Mesenchymal stem cell (in vitro differentiated cells and primary cell): ENCODE measurements around the gene KRT13.

Experiments
- DNase-seq: peaks from one replicate; pipeline ENCODE4 v3.0.0-alpha.2; 2013
- H2AFZ ChIP-seq: one replicate; pipeline ENCODE4 v1.6.1; 2013; ENCODE audit warnings: low read depth, mild to moderate bottlenecking, control low read depth, inconsistent platforms, low read length, moderate library complexity
- H2AK5ac ChIP-seq: 2 replicates; pipeline ENCODE4 v1.6.1; 2013; ENCODE audit warnings: low read length, moderate library complexity, mild to moderate bottlenecking, inconsistent platforms; ENCODE audit not compliant: severe bottlenecking
- H2BK120ac ChIP-seq: one replicate; pipeline ENCODE4 v1.6.1; 2013; ENCODE audit warnings: low read depth, mild to moderate bottlenecking, inconsistent platforms, low read length, moderate library complexity
- H2BK12ac ChIP-seq, 2 experiments: one replicate each; pipeline ENCODE4 v1.6.1; 2013; ENCODE audit warnings: inconsistent platforms in 2 of 2, low read length in 2 of 2, mild to moderate bottlenecking in 2 of 2, moderate library complexity in 2 of 2, control low read depth in 1 of 2
- H2BK15ac ChIP-seq: one replicate; pipeline ENCODE4 v1.6.1; 2013; ENCODE audit warnings: mild to moderate bottlenecking, low read depth, inconsistent platforms; ENCODE audit not compliant: poor library complexity, severe bottlenecking
- H2BK5ac ChIP-seq: 2 replicates; pipeline ENCODE4 v1.6.1; 2013; ENCODE audit warnings: low read depth, mild to moderate bottlenecking, low read length, control low read depth, inconsistent platforms; ENCODE audit not compliant: poor library complexity, severe bottlenecking
- H3K14ac ChIP-seq, 2 experiments: one replicate each; pipeline ENCODE4 v1.6.1; 2013; ENCODE audit warnings: inconsistent platforms in 2 of 2, low read length in 2 of 2, control low read depth in 1 of 2, mild to moderate bottlenecking in 1 of 2, moderate library complexity in 1 of 2
- H3K18ac ChIP-seq, 2 experiments: one replicate each; pipeline ENCODE4 v1.6.1; 2013; ENCODE audit warnings: inconsistent platforms in 2 of 2, low read length in 2 of 2, control low read depth in 1 of 2, low read depth in 1 of 2, mild to moderate bottlenecking in 1 of 2
- H3K23ac ChIP-seq, 2 experiments: one replicate each; pipeline ENCODE4 v1.6.1; 2013; ENCODE audit warnings: inconsistent platforms in 2 of 2, low read length in 2 of 2, mild to moderate bottlenecking in 2 of 2, moderate library complexity in 2 of 2, control low read depth in 1 of 2
- H3K27ac ChIP-seq: 2 replicates; pipeline ENCODE4 v1.5.1; 2013; ENCODE audit warnings: mild to moderate bottlenecking, moderate library complexity, low read length, control low read depth, inconsistent platforms; ENCODE audit not compliant: poor library complexity, severe bottlenecking
- H3K27me3 ChIP-seq, 2 experiments: 2 replicates each; pipeline versions ENCODE4 v1.6.1 to v1.7.0; 2013; ENCODE audit warnings: low read length in 2 of 2, mild to moderate bottlenecking in 2 of 2, moderate library complexity in 2 of 2, control low read depth in 1 of 2, inconsistent platforms in 1 of 2; ENCODE audit not compliant: control insufficient read depth in 1 of 2, insufficient read depth in 1 of 2
- H3K36me3 ChIP-seq, 2 experiments: 2 replicates each; pipeline versions ENCODE4 v1.6.1 to v1.7.0; 2013; ENCODE audit warnings: low read length in 2 of 2, control low read depth in 1 of 2, inconsistent platforms in 1 of 2, low read depth in 1 of 2, mild to moderate bottlenecking in 1 of 2; ENCODE audit not compliant: insufficient read depth in 2 of 2, control insufficient read depth in 1 of 2
- H3K4ac ChIP-seq, 2 experiments: one replicate each; pipeline ENCODE4 v1.6.1; 2013; ENCODE audit warnings: inconsistent platforms in 2 of 2, low read length in 2 of 2, mild to moderate bottlenecking in 2 of 2, moderate library complexity in 2 of 2, control low read depth in 1 of 2, low read depth in 1 of 2
- H3K4me1 ChIP-seq: 2 replicates; pipeline ENCODE4 v1.6.1; 2013; ENCODE audit warnings: low read depth, low read length, control low read depth; ENCODE audit not compliant: control insufficient read depth, insufficient read depth
- H3K4me2 ChIP-seq: 2 replicates; pipeline ENCODE4 v1.6.1; 2013; ENCODE audit warnings: low read length, mild to moderate bottlenecking, inconsistent platforms; ENCODE audit not compliant: poor library complexity, severe bottlenecking
- H3K4me3 ChIP-seq, 2 experiments: 2 replicates each; pipeline versions ENCODE4 v1.5.1 to v1.7.0; 2013; ENCODE audit warnings: low read length in 2 of 2, mild to moderate bottlenecking in 2 of 2, control low read depth in 1 of 2, low read depth in 1 of 2; ENCODE audit not compliant: insufficient read depth in 1 of 2
- H3K79me1 ChIP-seq: replicated peaks from 2 replicates; pipeline ENCODE4 v1.6.1; 2013; ENCODE audit warnings: mild to moderate bottlenecking, control low read depth, low read length, inconsistent platforms; ENCODE audit not compliant: poor library complexity, severe bottlenecking
- H3K9ac ChIP-seq: 2 replicates; pipeline ENCODE4 v1.7.0; 2013; ENCODE audit warnings: mild to moderate bottlenecking, low read length, moderate library complexity
- H3K9me3 ChIP-seq: 2 replicates; pipeline ENCODE4 v1.7.0; 2013; ENCODE audit warnings: mild to moderate bottlenecking, low read length; ENCODE audit not compliant: control insufficient read depth
- H4K8ac ChIP-seq: one replicate; pipeline ENCODE4 v1.6.1; 2013; ENCODE audit warnings: inconsistent platforms, mild to moderate bottlenecking, low read length, moderate library complexity
- H4K91ac ChIP-seq: one replicate; pipeline ENCODE4 v1.6.1; 2013; ENCODE audit warnings: mild to moderate bottlenecking, low read length, inconsistent platforms
- WGBS: methylation state at CpG from one replicate; pipeline ENCODE4 v1.1.7; 2013; ENCODE audit warnings: mixed read lengths; 5-methylcytosine and 5-hydroxymethylcytosine counted together

The KRT13 gene

GRCh38 chr17:41486809-41487530 lies 18.4 kb downstream of the KRT13 start:
- Histone ChIP-seq H4K8ac (no peak overlapping the region), H4K91ac (no peak overlapping the region), H2AFZ (no peak overlapping the region), H2BK5ac (no peak overlapping the region), H3K4me2 (no peak overlapping the region), H2BK12ac (peak overlapping the region in 1 of 2 experiments; percentile 33), H3K4ac (no peak overlapping the region), H3K9ac (no peak overlapping the region), H3K27me3 (peaks cover 0 to 34% of the 10 kb centered on the region in 2 experiments), H3K36me3 (no peaks in the 10 kb centered on the region), H3K27ac (no peak overlapping the region), H3K14ac (no peak overlapping the region), H3K4me3 (no peak overlapping the region), H3K79me1 (no peaks in the 10 kb centered on the region), H3K9me3 (no peaks in the 10 kb centered on the region), H2BK15ac (no peak overlapping the region), H3K4me1 (peaks cover 2% of the 10 kb centered on the region), H3K23ac (no peak overlapping the region), H3K18ac (peak overlapping the region in 1 of 2 experiments; percentile 28), H2AK5ac (no peak overlapping the region), H2BK120ac (no peak overlapping the region)
- no peak for DNase-seq
- 71% methylated on average over 29 of the region's 29 CpGs for WGBS

- Histone ChIP-seq H2BK12ac (no peak overlapping the region), H2BK120ac (no peak overlapping the region), H3K4me1 (peaks cover 2% of the 10 kb centered on the region), H3K4ac (no peak overlapping the region), H3K23ac (no peak overlapping the region), H3K27ac (no peak overlapping the region), H2BK5ac (no peak overlapping the region), H3K9me3 (no peaks in the 10 kb centered on the region), H3K14ac (no peak overlapping the region), H4K91ac (no peak overlapping the region), H3K4me2 (no peak overlapping the region), H3K9ac (no peak overlapping the region), H3K79me1 (no peaks in the 10 kb centered on the region), H3K27me3 (peaks cover 0 to 38% of the 10 kb centered on the region in 2 experiments), H3K4me3 (no peak overlapping the region), H2BK15ac (no peak overlapping the region), H2AK5ac (no peak overlapping the region), H3K36me3 (no peaks in the 10 kb centered on the region), H3K18ac (no peak overlapping the region), H2AFZ (no peak overlapping the region), H4K8ac (no peak overlapping the region)
- no peak for DNase-seq
- WGBS = 93% methylated on average over 13 of the region's 13 CpGs
Observed at GRCh38 chr17:41486316-41486715, 19.1 kb downstream of the KRT13 start.

GRCh38 chr17:41484920-41485904 lies 20.2 kb downstream of the KRT13 start:
- Histone ChIP-seq H3K79me1 (no peaks in the 10 kb centered on the region), H3K18ac (no peak overlapping the region), H3K27ac (no peak overlapping the region), H3K23ac (peak overlapping the region in 1 of 2 experiments; percentile 57), H4K91ac (no peak overlapping the region), H3K4me2 (no peak overlapping the region), H3K27me3 (peaks cover 0 to 43% of the 10 kb centered on the region in 2 experiments), H3K9ac (no peak overlapping the region), H3K4me1 (peaks cover 2% of the 10 kb centered on the region), H3K4ac (no peak overlapping the region), H3K4me3 (no peak overlapping the region), H3K36me3 (no peaks in the 10 kb centered on the region), H2BK12ac (no peak overlapping the region), H4K8ac (no peak overlapping the region), H3K14ac (peak overlapping the region in 1 of 2 experiments; percentile 0), H2BK15ac (no peak overlapping the region), H2BK120ac (no peak overlapping the region), H2AFZ (no peak overlapping the region), H3K9me3 (no peaks in the 10 kb centered on the region), H2BK5ac (no peak overlapping the region), H2AK5ac (no peak overlapping the region)
- WGBS = 84% methylated on average over 8 of the region's 8 CpGs
- DNase-seq = no peak
